ENCODE data around the gene NUDT14.
A peak's percentile ranks its signal among the peaks of the same experiment; 100 is the strongest.

Gene NUDT14

GRCh38 chr14:105144666-105145380 lies 36.3 kb downstream of the NUDT14 start:
- DNase-seq: peak; percentile 58

- DNase-seq: no peak
Observed at GRCh38 chr14:105144026-105144665, 37.0 kb downstream of the NUDT14 start.

- peak; percentile 54 for DNase-seq
Observed at GRCh38 chr14:105143451-105144025, 37.6 kb downstream of the NUDT14 start.

- DNase-seq: peak; percentile 52
Observed at GRCh38 chr14:105142651-105143450, 38.3 kb downstream of the NUDT14 start.

- DNase-seq: peak; percentile 53
Observed at GRCh38 chr14:105141486-105142281, 39.4 kb downstream of the NUDT14 start.

GRCh38 chr14:105141026-105141425 lies 40.1 kb downstream of the NUDT14 start:
- DNase-seq: peak; percentile 50

- peak; percentile 57 for DNase-seq
Observed at GRCh38 chr14:105140581-105140980, 40.5 kb downstream of the NUDT14 start.

GRCh38 chr14:105139831-105140239 lies 41.3 kb downstream of the NUDT14 start:
- DNase-seq: peak; percentile 50

GRCh38 chr14:105139212-105139825 lies 41.8 kb downstream of the NUDT14 start:
- DNase-seq: peak; percentile 50

- DNase-seq: peak; percentile 28
Observed at GRCh38 chr14:105138551-105139111, 42.5 kb downstream of the NUDT14 start.

GRCh38 chr14:105138021-105138541 lies 43.0 kb downstream of the NUDT14 start:
- peak; percentile 54 for DNase-seq

- DNase-seq: peak; percentile 24
Observed at GRCh38 chr14:105137481-105138020, 43.6 kb downstream of the NUDT14 start.

GRCh38 chr14:105136401-105137322 lies 44.5 kb downstream of the NUDT14 start:
- DNase-seq: peak; percentile 55

GRCh38 chr14:105135700-105136395 lies 45.3 kb downstream of the NUDT14 start:
- DNase-seq: peak; percentile 24

- DNase-seq: peak; percentile 3
Observed at GRCh38 chr14:105132921-105133654, 48.0 kb downstream of the NUDT14 start.

- DNase-seq: no peak
Observed at GRCh38 chr14:105131241-105131640, 49.9 kb downstream of the NUDT14 start.

- no peak for DNase-seq
Observed at GRCh38 chr14:105128059-105128458, 53.1 kb downstream of the NUDT14 start.

- no peak for DNase-seq
Observed at GRCh38 chr14:105126981-105127329, 54.2 kb downstream of the NUDT14 start.
